Hippocampal formation (tissue), 2 donors: ENCODE measurements around the gene TVP23B.
"Not testable (repeated sequence)": the region's sequence is repeated elsewhere in the genome, so short reads cannot be mapped to it uniquely, and the experiment has no call there.

Experiments
- DNase-seq, 2 donors: peaks; one replicate each; lab custom pipeline; 2025; lab: John Stamatoyannopoulos, UW

TVP23B gene

GRCh38 chr17:18791402-18791801 lies 10.4 kb downstream of the TVP23B start:
- DNase-seq = not testable (repeated sequence)

- DNase-seq = not testable (repeated sequence)
These were observed 13.9 kb downstream of the TVP23B start for GRCh38 chr17:18794841-18795240.

- not testable (repeated sequence) for DNase-seq
These were observed 15.9 kb downstream of the TVP23B start for GRCh38 chr17:18796887-18797286.

GRCh38 chr17:18803458-18804245 lies 22.7 kb downstream of the TVP23B start:
- DNase-seq = not testable (repeated sequence)

- DNase-seq = not testable (repeated sequence)
These were observed 34.9 kb downstream of the TVP23B start for GRCh38 chr17:18815924-18816323.

- peak in 1 of 2 donors; percentile 64 for DNase-seq
These were observed 35.7 kb downstream of the TVP23B start for GRCh38 chr17:18816489-18817371.

GRCh38 chr17:18821430-18821829 lies 40.4 kb downstream of the TVP23B start:
- DNase-seq = not testable (repeated sequence)

GRCh38 chr17:18827613-18828012 lies 46.6 kb downstream of the TVP23B start:
- not testable (repeated sequence) for DNase-seq

- no peak for DNase-seq
These were observed 67.5 kb downstream of the TVP23B start for GRCh38 chr17:18848501-18848900.

- no peak for DNase-seq
These were observed 69.7 kb downstream of the TVP23B start for GRCh38 chr17:18850679-18851078.

GRCh38 chr17:18851201-18851600 lies 70.2 kb downstream of the TVP23B start:
- DNase-seq = no peak

- DNase-seq = no peak
These were observed 74.0 kb downstream of the TVP23B start for GRCh38 chr17:18854956-18855355.

GRCh38 chr17:18855831-18856569 lies 75.0 kb downstream of the TVP23B start:
- peak; percentile 96 for DNase-seq
